OCI-LY7 (cell line): ENCODE measurements around the gene SMYD3. TPM values are rescaled to one million over a fixed set of nuclear protein-coding genes. Genes with fewer than 3 reads are reported as not detected.
"Not testable (repeated sequence)": the region's sequence is repeated elsewhere in the genome, so short reads cannot be mapped to it uniquely, and the experiment has no call there.

Experiments
- BruUV-seq: library from RNA; stranded (reverse); fragments of 400-500 nt; replicated peaks from 2 replicates; lab custom pipeline; 2021; lab: Mats Ljungman, UMichigan
- CTCF ChIA-PET: fragments of 300-600 bp; sonication (Branson Sonifier 250); formaldehyde crosslinking; loops from one replicate; lab custom pipeline; 2022; ENCODE audit warnings: antibody characterized with exemption; ENCODE audit not compliant: unreplicated experiment; lab: Charles Lee
- POLR2A ChIA-PET: fragments of 300-600 bp; sonication (Branson Sonifier 250); formaldehyde crosslinking; loops from one replicate; lab custom pipeline; 2022; ENCODE audit warnings: antibody characterized with exemption; lab: Charles Lee
- DNase-seq: peaks from one replicate; pipeline ENCODE4 v3.0.0-alpha.2; 2015; ENCODE audit warnings: low spot score
- H2AFZ ChIP-seq: fragments of 200-600 bp; sonication (generic), shearing (Covaris generic); 2 replicates; pipeline ENCODE4 v1.6.1; 2014; ENCODE audit warnings: mild to moderate bottlenecking, antibody characterized with exemption, low read length, moderate library complexity
- H3K27ac ChIP-seq: fragments of 200-600 bp; sonication (generic); 2 replicates; pipeline ENCODE4 v1.5.1; 2014; ENCODE audit warnings: mixed run types, low read depth, mild to moderate bottlenecking, moderate library complexity, low read length, inconsistent platforms; ENCODE audit not compliant: poor library complexity, severe bottlenecking
- H3K36me3 ChIP-seq: fragments of 200-600 bp; sonication (generic); 2 replicates; pipeline ENCODE4 v1.6.1; 2014; ENCODE audit warnings: mild to moderate bottlenecking, antibody characterized with exemption, low read length, moderate library complexity, mixed read lengths; ENCODE audit not compliant: insufficient read depth
- H3K4me1 ChIP-seq: fragments of 200-600 bp; sonication (generic); 2 replicates; pipeline ENCODE4 v1.5.1; 2014; ENCODE audit warnings: mild to moderate bottlenecking, low read length; ENCODE audit not compliant: insufficient read depth, poor library complexity, severe bottlenecking
- H3K4me2 ChIP-seq: fragments of 200-600 bp; sonication (generic); 2 replicates; pipeline ENCODE4 v1.6.1; 2014; ENCODE audit warnings: mild to moderate bottlenecking, low read length
- H3K4me3 ChIP-seq: fragments of 200-600 bp; sonication (generic); 2 replicates; pipeline ENCODE4 v1.5.1; 2014; ENCODE audit warnings: mild to moderate bottlenecking, low read depth, low read length; ENCODE audit not compliant: poor library complexity, severe bottlenecking
- H3K79me2 ChIP-seq: fragments of 200-600 bp; sonication (generic); 2 replicates; pipeline ENCODE4 v1.6.1; 2016; ENCODE audit warnings: low read depth, mild to moderate bottlenecking, low read length, moderate library complexity, mixed read lengths; ENCODE audit not compliant: insufficient read depth
- H3K9me2 ChIP-seq: fragments of 200-600 bp; sonication (generic); 2 replicates; pipeline ENCODE4 v1.6.1; 2016; ENCODE audit warnings: mild to moderate bottlenecking, low read length, mixed read lengths; ENCODE audit not compliant: insufficient read depth
- H3K9me3 ChIP-seq: fragments of 200-600 bp; sonication (generic); 2 replicates; pipeline ENCODE4 v1.6.1; 2014; ENCODE audit warnings: mild to moderate bottlenecking, mixed run types, low read length, mixed read lengths
- H4K20me1 ChIP-seq: fragments of 200-600 bp; sonication (generic); 2 replicates; pipeline ENCODE4 v1.6.1; 2014; ENCODE audit warnings: mild to moderate bottlenecking, antibody characterized with exemption, low read length, moderate library complexity, mixed read lengths; ENCODE audit not compliant: insufficient read depth
- EZH2phosphoT487 ChIP-seq: fragments of 200-600 bp; sonication (generic); IDR thresholded peaks from 2 replicates; pipeline ENCODE4 v1.6.1; 2018; ENCODE audit warnings: low read depth, borderline replicate concordance, mild to moderate bottlenecking, mixed run types, antibody characterized with exemption, low read length, moderate library complexity, mixed read lengths
- intact Hi-C: fragments of 100-400 bp; cut with micrococcal nuclease; formaldehyde crosslinking; loops from one replicate; pipeline ENCODE4 v1.10.0; 2022; ENCODE audit not compliant: unreplicated experiment
- total RNA-seq, 2 experiments: library from RNA; depleted of rRNA in 1 of 2; stranded (reverse); fragments of >200 nt in 1 of 2; shearing (Covaris generic) in 1 of 2; gene quantifications; 2 replicates each; pipeline ENCODE4 v1.2.3, GENCODE V29; 2014 to 2022
- TF ChIP-seq, protein P1 (sequence below): fragments of 200-600 bp; sonication (generic); conservative IDR thresholded peaks from 2 replicates; pipeline ENCODE4 v1.5.1; 2014; ENCODE audit warnings: mild to moderate bottlenecking, antibody characterized with exemption, low read length, moderate library complexity, mixed read lengths

SMYD3 gene
- total RNA-seq, 2 experiments from 2014 or later: 28.9 to 34.5 TPM

DNA sequence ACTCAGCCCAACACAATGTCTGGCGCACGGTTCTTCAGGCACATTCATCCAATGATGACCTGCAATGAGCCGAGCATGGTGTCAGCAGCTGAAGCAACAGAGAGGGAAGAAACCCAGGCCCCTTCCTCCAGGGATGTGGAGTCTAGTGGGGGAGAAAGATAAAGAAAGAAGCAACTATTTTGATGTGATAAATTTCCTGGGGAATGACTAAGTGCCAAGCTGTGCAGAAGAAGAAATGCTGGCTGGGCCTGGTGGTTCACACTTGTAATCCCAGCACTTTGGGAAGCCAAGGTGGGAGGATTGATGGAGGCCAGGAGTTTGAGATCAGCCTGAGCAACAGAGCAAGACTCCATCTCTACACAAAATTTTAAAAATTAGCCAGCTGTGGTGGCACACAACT is 790.5 kb downstream of the SMYD3 start:
- intact Hi-C loops: no loop called here
- H3K4me2 ChIP-seq: no peak overlapping the region
- no peak overlapping the region for H3K27ac ChIP-seq
- ChIA-PET CTCF (no interaction called here), POLR2A (interaction anchor here (0.8 kb wide), 1 partner anchor 17 kb away, joined by 4 read pairs; no protein-coding TSS in a partner anchor)
- BruUV-seq: no TSS peak
- no peak for DNase-seq
- no peak overlapping the region for H2AFZ ChIP-seq
- H3K4me1 ChIP-seq: no peaks in the 10 kb centered on the region
- H3K36me3 ChIP-seq: no peaks in the 10 kb centered on the region
- no peak overlapping the region for H3K4me3 ChIP-seq
- H3K79me2 ChIP-seq: no peaks in the 10 kb centered on the region
- TF ChIP-seq, protein P1, sequence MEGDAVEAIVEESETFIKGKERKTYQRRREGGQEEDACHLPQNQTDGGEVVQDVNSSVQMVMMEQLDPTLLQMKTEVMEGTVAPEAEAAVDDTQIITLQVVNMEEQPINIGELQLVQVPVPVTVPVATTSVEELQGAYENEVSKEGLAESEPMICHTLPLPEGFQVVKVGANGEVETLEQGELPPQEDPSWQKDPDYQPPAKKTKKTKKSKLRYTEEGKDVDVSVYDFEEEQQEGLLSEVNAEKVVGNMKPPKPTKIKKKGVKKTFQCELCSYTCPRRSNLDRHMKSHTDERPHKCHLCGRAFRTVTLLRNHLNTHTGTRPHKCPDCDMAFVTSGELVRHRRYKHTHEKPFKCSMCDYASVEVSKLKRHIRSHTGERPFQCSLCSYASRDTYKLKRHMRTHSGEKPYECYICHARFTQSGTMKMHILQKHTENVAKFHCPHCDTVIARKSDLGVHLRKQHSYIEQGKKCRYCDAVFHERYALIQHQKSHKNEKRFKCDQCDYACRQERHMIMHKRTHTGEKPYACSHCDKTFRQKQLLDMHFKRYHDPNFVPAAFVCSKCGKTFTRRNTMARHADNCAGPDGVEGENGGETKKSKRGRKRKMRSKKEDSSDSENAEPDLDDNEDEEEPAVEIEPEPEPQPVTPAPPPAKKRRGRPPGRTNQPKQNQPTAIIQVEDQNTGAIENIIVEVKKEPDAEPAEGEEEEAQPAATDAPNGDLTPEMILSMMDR: no peak
- no peak for TF ChIP-seq EZH2phosphoT487
- H3K9me3 ChIP-seq: no peaks in the 10 kb centered on the region
- H3K9me2 ChIP-seq: no peaks in the 10 kb centered on the region
- no peaks in the 10 kb centered on the region for H4K20me1 ChIP-seq

- Histone ChIP-seq H3K4me3 (no peak overlapping the region), H2AFZ (no peak overlapping the region), H3K27ac (no peak overlapping the region), H3K9me2 (no peaks in the 10 kb centered on the region), H3K4me1 (no peaks in the 10 kb centered on the region), H4K20me1 (no peaks in the 10 kb centered on the region), H3K79me2 (no peaks in the 10 kb centered on the region), H3K9me3 (no peaks in the 10 kb centered on the region), H3K36me3 (no peaks in the 10 kb centered on the region), H3K4me2 (no peak overlapping the region)
- BruUV-seq: no TSS peak
- POLR2A ChIA-PET: interaction anchor here (0.6 to 0.8 kb wide), 2 partner anchors 9 to 18 kb away, joined by 3 to 4 read pairs; no protein-coding TSS in a partner anchor
- CTCF ChIA-PET: interaction anchor here (0.6 kb wide), 1 partner anchor 1076 kb away, joined by 3 read pairs; no protein-coding TSS in a partner anchor
- TF ChIP-seq, protein P1: no peak
- no peak for TF ChIP-seq EZH2phosphoT487
- intact Hi-C loops: no loop called here
- no peak for DNase-seq
Observed at GRCh38 chr1:245715970-245716369, 791.1 kb downstream of the SMYD3 start.

DNA sequence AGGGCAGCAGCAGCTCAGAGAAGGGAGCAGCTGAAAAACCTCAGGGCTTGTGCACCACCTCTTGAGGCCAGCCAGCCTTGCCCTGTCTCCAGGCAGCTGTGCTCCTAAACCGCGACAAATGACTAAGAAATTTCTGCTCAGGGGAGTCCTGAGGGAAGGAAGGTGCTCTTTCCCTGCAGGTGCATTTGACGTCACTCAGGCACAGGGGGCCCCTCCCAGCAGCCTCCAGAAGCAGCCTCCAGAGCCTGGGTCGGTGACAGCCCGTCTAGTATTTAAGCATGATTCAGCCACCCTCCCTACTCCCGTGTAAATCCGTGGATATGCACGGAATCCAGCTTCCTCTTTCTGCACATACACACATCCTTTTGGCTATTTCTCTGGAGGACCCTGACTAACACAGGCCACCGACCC is 791.8 kb downstream of the SMYD3 start:
- Histone ChIP-seq H3K36me3 (no peaks in the 10 kb centered on the region), H3K4me2 (no peak overlapping the region), H3K27ac (no peak overlapping the region), H3K4me1 (no peaks in the 10 kb centered on the region), H4K20me1 (no peaks in the 10 kb centered on the region), H3K9me2 (no peaks in the 10 kb centered on the region), H2AFZ (no peak overlapping the region), H3K79me2 (no peaks in the 10 kb centered on the region), H3K4me3 (no peak overlapping the region), H3K9me3 (no peaks in the 10 kb centered on the region)
- TF ChIP-seq, protein P1: no peak
- no peak for TF ChIP-seq EZH2phosphoT487
- POLR2A ChIA-PET: interaction anchor here (0.6 kb wide), 1 partner anchor 10 kb away, joined by 3 read pairs; no protein-coding TSS in a partner anchor
- DNase-seq: peak; percentile 31
- intact Hi-C loops: no loop called here
- CTCF ChIA-PET: no interaction called here
- BruUV-seq: no TSS peak

DNA sequence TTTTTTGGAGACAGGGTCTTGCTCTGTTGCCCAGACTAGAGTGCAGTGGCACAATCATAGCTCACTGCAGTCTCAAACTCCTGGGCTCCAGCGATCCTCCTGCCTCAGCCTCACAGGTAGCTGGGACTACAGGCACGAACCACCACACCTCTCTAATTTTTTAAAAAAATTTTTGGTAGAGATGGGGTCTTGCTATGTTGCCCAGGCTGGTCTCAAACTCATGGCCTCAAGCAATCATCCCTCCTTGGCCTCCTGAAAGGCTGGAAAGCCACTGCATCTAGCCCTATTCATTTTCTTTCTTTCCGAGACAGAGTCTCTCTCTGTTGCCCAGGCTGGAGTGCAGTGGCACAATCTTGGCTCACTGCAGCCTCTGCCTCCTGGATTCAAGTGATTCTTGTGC is 793.1 kb downstream of the SMYD3 start:
- DNase-seq, H3K9me3 ChIP-seq, H3K36me3 ChIP-seq, CTCF ChIA-PET, intact Hi-C loops, H3K79me2 ChIP-seq, H4K20me1 ChIP-seq, H3K4me1 ChIP-seq, H3K4me2 ChIP-seq, H3K27ac ChIP-seq, H2AFZ ChIP-seq, H3K9me2 ChIP-seq, H3K4me3 ChIP-seq, BruUV-seq: not testable (repeated sequence)
- POLR2A ChIA-PET: interaction anchor here (1.2 kb wide), 1 partner anchor 15 kb away, joined by 3 read pairs; no protein-coding TSS in a partner anchor
